Measurements from ENCODE around the gene HS6ST2. TPM values are rescaled to one million over a fixed set of nuclear protein-coding genes. Genes with fewer than 3 reads are reported as not detected.

Gene HS6ST2
- total RNA-seq, 1 donor from 2014 or later: 6.2 TPM

DNA sequence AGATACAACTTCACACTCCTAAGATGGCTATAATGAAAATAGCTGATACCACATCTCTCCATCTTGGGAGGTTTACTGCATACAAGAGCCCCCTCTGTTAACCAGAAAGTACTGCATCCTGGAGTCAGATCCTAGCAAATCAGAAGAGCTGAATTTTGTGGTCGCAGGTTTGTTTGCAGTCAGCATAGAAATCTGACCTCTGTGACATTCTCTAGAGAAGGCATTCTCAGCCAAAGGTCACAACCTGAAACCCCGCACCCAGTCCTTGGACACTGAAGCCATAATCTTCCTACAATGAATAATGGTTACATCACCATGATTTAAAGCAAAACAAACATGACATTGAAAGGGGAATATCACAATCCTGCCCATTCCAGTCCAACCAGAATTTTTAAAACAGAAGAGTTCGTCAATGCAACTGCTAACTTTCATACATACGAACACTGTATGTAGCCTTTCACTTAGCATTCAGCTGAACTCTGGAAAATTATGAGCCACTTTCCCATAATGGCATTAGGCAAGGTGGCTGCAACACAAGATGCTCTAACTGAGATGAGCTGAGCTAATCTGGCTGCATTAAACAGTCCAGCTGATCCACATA, 17.6 kb downstream of the HS6ST2 start:
- Mint-ChIP-seq H3K4me1 (ENCODE audit: unreplicated experiment) (no peaks in the 10 kb centered on the region), H3K9me3 (ENCODE audit: unreplicated experiment) (no peaks in the 10 kb centered on the region), H3K27me3 (ENCODE audit: unreplicated experiment) (no peaks in the 10 kb centered on the region), H3K27ac (ENCODE audit: unreplicated experiment) (no peak overlapping the region), H3K4me3 (ENCODE audit: unreplicated experiment) (no peak overlapping the region), H3K36me3 (ENCODE audit: unreplicated experiment) (no peaks in the 10 kb centered on the region)
- TF ChIP-seq CTCF (IDR thresholded peaks at IDR 0.05): peak; percentile 40
- DNase-seq (ENCODE audit: extremely low spot score, unreplicated experiment): no peak

DNA sequence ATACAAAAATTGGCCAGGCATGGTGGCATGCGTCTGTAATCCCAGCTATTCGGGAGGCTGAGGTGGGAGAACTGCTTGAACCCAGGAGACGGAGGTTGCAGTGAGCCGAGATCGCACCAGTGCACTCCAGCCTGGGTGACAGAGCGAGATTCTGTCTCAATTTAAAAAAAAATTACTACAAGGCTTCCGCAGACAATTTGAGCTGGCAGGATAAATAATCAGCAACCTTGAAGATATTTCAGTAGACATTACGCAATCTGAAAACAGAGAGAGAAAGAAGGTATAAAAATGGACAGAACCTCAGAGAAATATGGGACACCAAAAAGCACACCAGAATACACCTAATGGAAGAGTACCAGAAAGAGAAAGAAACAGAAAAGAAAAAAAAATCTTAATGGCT, 25.3 kb downstream of the HS6ST2 start:
- no peak for TF ChIP-seq CTCF (IDR thresholded peaks at IDR 0.05)
- H3K27ac Mint-ChIP-seq (ENCODE audit: unreplicated experiment): no peak overlapping the region
- no peaks in the 10 kb centered on the region for H3K27me3 Mint-ChIP-seq (ENCODE audit: unreplicated experiment)
- H3K4me1 Mint-ChIP-seq (ENCODE audit: unreplicated experiment): no peaks in the 10 kb centered on the region
- H3K36me3 Mint-ChIP-seq (ENCODE audit: unreplicated experiment): no peaks in the 10 kb centered on the region
- DNase-seq (ENCODE audit: extremely low spot score, unreplicated experiment): no peak
- H3K4me3 Mint-ChIP-seq (ENCODE audit: unreplicated experiment): no peak overlapping the region
- H3K9me3 Mint-ChIP-seq (ENCODE audit: unreplicated experiment): peaks cover 5% of the 10 kb centered on the region

DNA sequence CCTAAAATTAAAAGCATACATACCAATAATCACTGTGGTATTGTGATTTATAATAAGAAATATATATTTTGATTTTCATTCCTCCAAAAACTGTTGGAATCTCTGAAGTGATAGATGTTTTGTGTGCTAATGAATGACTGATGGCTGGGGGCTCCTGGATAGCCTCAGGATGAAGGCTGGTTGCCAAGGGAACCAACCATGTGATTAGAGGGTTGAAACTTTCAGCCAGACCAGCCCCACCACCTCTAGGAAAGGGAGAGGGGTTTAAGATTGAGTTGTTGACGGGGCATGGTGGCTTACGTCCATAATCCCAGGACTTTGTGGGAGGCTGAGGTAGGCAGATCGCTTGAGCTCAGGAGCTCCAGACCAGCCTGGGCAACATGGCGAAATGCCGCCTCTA, 34.0 kb downstream of the HS6ST2 start:
- no peaks in the 10 kb centered on the region for H3K36me3 Mint-ChIP-seq (ENCODE audit: unreplicated experiment)
- no peak for TF ChIP-seq CTCF (IDR thresholded peaks at IDR 0.05)
- H3K27me3 Mint-ChIP-seq (ENCODE audit: unreplicated experiment): no peaks in the 10 kb centered on the region
- no peaks in the 10 kb centered on the region for H3K9me3 Mint-ChIP-seq (ENCODE audit: unreplicated experiment)
- DNase-seq (ENCODE audit: extremely low spot score, unreplicated experiment): no peak
- no peak overlapping the region for H3K27ac Mint-ChIP-seq (ENCODE audit: unreplicated experiment)
- H3K4me1 Mint-ChIP-seq (ENCODE audit: unreplicated experiment): no peaks in the 10 kb centered on the region
- no peak overlapping the region for H3K4me3 Mint-ChIP-seq (ENCODE audit: unreplicated experiment)

DNA sequence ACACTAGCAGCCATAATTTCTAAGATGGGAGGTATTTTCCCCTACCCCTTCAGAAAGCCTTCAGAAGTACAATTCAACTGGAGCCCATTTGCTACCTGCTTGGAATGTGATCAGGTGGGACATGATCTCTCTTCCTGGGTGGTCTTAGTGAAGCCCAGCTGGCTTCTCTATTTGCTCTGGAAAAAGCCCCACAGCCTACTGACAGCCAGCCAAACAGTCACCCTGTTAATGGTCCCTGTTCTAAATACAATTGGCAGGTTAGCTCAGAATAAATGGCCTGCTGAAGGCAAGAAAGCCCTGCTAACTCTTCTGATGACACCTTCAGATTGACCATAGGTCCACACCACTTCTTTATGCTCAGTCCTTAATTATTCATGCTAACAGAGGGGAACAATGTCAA, 39.9 kb downstream of the HS6ST2 start:
- Mint-ChIP-seq H3K9me3 (ENCODE audit: unreplicated experiment) (no peaks in the 10 kb centered on the region), H3K4me1 (ENCODE audit: unreplicated experiment) (peaks cover 4% of the 10 kb centered on the region), H3K36me3 (ENCODE audit: unreplicated experiment) (no peaks in the 10 kb centered on the region), H3K27me3 (ENCODE audit: unreplicated experiment) (no peaks in the 10 kb centered on the region), H3K4me3 (ENCODE audit: unreplicated experiment) (no peak overlapping the region), H3K27ac (ENCODE audit: unreplicated experiment) (no peak overlapping the region)
- no peak for TF ChIP-seq CTCF (IDR thresholded peaks at IDR 0.05)
- DNase-seq (ENCODE audit: extremely low spot score, unreplicated experiment): no peak

DNA sequence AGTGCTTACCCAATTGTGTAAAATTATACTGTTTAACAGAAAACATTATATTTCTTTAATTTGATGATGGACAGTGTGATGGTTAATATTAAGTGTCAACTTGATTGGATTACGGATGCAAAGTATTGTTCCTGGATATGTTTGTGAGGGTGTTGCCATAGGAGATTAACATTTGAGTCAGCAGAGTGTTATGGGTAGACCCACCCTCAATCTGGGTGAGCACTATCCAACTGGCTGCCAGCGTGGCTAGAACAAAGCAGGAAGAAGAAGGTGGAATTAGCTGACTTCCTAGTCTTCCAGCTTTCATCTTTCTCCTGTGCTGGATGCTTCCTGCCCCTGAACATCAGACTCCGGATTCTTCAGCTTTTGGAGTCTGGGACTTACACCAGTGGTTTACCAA, 42.1 kb downstream of the HS6ST2 start:
- H3K4me1 Mint-ChIP-seq (ENCODE audit: unreplicated experiment): peaks cover 4% of the 10 kb centered on the region
- H3K4me3 Mint-ChIP-seq (ENCODE audit: unreplicated experiment): no peak overlapping the region

More for the DNA sequence above, 42.1 kb downstream of the HS6ST2 start:
- Mint-ChIP-seq H3K36me3 (ENCODE audit: unreplicated experiment) (no peaks in the 10 kb centered on the region), H3K9me3 (ENCODE audit: unreplicated experiment) (peaks cover 7% of the 10 kb centered on the region), H3K27ac (ENCODE audit: unreplicated experiment) (no peak overlapping the region), H3K27me3 (ENCODE audit: unreplicated experiment) (no peaks in the 10 kb centered on the region)
- no peak for DNase-seq (ENCODE audit: extremely low spot score, unreplicated experiment)
- no peak for TF ChIP-seq CTCF (IDR thresholded peaks at IDR 0.05)
